ENCODE results near the gene ZNF469.
"Not testable (repeated sequence)": the region's sequence is repeated elsewhere in the genome, so short reads cannot be mapped to it uniquely, and the experiment has no call there.

Gene ZNF469

DNA sequence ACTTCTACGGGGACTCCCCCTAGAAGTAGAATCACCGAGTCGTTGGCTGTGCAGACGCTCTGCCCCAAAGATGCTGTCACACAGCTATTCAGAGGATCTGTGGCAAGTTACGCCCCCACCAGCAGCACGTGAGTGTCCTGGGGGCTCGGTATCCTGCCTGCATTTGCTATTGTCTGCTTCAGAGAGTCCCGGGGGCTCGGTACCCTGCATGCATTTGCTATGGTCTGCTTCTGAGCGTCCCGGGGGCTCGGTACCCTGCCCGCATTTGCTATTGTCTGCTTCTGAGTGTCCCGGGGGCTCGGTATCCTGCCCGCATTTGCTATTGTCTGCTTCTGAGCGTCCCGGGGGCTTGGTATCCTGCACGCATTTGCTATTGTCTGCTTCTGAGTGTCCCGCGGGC, 23.8 kb upstream of the ZNF469 start:
- DNase-seq: no peak

DNA sequence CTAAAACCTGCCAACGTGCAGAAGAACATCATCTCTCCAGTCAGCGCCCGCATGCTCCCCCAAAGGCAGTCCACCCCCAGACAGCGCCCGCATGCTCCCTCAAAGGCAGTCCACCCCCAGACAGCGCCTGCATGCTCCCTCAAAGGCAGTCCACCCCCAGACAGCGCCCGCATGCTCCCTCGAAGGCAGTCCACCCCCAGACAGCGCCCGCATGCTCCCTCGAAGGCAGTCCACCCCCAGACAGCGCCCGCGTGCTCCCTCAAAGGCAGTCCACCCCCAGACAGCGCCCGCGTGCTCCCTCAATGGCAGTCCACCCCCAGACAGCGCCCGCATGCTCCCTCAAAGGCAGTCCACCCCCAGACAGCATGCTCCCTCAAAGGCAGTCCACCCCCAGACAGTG, 22.4 kb upstream of the ZNF469 start:
- not testable (repeated sequence) for DNase-seq

DNA sequence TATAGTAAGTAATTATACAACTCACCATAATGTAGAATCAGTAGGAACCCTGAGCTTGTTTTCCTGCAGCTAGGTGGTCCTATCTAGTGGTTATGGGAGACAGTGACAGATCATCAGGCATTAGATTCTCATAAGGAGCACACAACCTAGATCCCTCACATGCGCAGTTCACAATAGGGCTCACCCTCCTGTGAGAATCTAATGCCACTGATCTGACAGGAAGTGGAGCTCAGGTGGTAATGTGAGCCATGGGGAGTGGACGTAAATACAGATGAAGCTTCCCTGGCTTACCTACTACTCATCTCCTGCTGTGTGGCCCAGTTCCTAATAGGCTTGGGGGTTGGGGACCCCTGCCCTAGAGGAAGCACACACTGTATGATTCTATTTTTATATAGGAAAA, 21.8 kb upstream of the ZNF469 start:
- DNase-seq: no peak

DNA sequence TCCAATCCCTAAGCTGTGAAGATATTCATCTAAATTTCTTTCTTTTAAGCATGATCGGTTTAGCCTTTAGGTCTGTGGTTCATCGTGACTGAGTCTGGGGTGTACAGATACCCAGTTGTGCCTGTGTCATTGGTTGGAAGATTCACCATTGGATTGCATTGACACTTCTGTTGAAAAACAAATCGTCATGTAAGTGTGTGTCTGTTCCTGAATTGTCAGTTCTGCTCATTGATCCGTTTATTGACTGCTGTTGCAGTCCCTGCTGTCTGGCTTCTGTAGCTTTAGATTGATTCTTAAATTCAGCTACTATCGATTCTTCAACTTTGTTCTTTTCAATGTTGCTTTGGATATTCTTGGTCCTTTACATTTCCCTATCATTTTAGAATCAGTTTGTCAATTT, 21.0 kb upstream of the ZNF469 start:
- no peak for DNase-seq

DNA sequence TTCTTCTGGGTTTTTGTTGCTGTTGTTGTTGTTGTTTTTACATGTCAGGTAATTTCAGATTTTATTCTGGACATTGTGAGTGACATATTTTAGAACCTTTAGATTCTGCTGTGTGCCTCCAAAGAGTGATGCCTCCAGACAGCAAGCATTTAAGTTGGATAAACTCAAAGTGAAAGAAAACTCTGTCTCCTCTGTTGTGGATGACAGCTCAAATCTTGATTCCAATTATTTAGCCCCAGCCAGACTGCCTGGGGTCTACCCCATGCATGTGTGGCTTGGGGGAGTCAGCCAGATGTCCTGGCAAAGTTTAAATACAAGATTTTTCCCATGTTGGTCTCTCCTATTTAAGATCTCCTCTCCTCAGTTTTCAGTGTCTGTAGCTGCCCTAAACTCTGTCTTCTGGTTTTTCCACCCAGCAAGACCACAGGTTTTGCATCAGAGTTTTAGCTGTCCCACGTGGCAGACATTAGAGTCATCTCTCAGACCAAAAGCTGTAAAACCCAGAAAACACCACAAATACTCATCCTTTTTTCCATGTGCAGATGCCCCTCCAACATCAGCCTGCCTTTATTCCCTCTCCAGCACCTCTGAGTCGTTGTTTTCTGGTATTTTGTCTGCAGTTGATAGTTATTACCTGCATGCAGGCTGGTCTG, 19.4 kb upstream of the ZNF469 start:
- no peak for DNase-seq

DNA sequence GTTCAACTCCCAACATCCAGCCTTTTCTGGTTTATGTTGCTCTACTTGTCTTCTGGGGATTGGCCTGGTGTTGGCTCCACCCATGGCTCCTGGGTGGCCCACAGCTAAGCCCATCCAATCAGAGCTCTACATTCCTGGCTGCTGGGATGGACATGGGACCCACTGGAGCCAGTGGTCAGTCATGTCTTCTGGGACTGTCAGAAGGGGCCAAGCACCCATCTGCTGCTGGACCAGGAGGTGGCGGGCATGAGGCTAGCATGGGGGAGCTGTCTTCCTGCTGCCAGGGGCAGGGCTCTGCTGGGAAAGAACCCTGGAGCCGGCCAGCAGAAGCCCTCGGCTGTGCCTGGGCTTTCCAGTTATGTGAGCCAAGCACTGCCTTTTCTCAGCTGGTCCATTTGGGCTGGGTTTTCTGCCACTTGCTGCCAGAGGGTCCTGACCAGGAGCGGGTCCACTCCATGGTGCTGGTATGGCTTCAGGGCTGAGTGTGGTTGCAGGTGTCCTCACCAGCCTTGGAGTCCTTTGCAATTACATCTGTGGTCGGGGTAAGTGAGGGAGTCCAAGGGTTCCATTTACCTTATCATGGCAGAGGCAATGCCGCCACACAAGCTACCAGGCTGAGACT, 17.4 kb upstream of the ZNF469 start:
- DNase-seq: no peak

DNA sequence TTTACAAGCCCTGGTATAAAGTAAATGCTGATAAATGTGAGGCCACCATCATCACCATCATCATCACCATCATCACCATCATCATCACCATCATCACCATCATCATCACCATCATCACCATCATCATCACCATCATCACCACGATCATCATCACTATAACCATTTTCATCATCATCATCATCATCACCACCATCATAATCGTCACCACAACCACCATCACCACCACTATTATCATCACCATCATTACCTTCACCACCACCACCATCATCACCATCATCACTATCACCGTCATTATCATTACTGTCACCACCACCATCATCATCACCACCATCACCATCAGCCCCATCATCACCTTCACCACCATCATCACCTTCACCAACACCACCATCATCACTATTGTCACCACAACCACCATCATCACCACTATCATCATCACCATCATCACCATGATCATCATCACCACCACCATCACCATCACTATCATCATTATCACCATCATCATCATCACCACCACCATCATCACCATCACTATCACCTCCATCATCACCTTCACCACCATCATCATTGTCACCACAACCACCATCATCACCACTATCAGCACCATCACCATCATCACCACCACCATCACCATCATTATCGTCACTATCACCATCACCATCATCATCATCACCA, 16.6 kb upstream of the ZNF469 start:
- no peak for DNase-seq

DNA sequence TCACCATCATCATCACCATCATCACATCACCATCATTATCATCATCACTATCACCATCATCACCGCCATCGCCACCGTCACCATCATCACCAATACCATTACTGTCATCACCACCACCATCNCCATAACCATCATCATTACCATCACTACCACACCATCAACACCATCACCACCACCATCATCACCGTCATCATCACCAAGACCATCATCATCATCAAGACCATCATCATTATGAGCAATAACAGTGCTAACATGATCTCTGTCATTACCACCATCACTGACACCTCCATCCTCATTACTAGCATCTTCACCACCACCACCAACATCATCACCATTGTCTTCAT, 16.1 kb upstream of the ZNF469 start:
- no peak for DNase-seq

DNA sequence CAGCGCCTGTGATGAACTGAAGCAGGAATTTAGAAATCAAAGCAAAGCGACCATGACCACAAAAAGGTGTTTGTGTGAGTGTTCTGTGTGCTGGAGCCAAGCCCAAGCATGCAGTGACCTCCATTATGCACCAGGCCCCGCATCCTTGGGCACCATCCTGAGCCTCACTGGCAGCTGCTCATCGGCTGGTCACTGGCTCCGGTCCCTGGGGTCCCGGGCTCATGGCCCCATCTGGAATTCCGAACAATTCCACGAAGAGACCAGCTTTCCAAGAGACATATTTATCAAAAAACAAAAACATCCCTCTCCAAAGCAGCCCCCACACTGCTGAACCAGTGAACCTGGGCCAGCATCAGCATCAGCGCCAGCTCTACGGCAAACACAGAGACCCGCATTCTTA, 15.2 kb upstream of the ZNF469 start:
- DNase-seq: no peak

DNA sequence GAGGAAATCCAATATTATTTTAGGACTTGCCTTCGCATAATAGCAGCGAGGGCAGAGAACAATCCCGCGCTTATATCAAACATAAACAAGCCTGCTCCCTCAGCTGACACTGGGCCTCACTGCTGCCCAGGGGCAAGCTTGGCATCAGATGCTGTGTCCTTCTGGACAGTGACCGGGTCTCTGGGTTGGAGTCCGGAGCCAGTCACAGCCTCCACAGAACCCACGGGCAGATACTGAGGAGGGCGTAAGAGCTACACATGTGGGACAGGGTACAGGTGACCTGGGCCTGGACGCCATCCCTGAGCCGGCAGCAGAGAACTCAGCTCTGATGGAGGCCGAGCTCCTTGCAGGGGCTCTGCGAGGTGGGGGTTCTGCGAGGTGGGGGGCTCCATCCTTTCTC, 14.7 kb upstream of the ZNF469 start:
- DNase-seq: no peak

DNA sequence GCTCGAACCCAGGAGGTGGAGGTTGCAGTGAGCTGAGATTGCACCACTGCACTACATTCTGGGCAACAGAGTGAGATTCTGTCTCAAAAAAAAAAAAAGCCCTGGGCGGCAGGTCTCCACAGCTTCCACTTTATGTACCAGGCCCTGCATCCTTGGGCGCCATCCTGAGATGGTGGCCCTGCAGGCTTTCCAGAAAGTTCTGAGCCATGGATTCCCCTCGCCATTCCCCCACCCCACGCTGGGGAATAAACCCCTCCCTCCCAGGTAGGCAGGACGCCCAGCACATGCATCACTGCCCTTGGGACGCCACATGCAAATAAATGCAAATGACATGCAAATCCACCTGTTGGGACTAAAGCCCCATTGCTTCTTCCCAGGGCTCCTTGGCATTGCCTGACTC, 13.8 kb upstream of the ZNF469 start:
- no peak for DNase-seq

DNA sequence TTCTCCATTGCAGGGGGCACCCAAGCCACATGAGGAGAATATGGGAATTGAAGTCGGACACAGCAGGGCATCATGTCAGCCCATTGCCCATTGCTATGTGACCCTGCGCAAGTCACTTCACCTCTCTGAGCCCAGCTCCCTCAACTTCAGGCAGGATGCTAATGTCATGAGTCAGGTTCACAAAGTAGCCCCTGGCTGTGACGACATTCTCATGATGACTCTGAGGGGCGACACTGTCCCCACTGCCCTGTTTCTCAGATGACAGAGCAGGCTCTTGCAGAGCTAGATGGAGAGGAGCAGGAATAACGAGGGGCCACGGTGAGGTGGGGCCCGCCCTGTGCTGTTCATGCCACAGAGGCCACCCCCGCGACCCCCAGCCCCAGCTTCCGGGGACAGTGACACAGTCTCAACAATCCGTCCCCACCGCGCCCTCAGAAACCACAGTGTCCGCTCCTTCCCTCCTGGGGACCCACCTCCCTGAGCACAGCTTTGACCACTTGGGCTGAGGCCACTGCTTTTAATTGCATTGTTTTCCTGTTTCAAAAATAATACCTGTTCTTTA, 13.2 kb upstream of the ZNF469 start:
- no peak for DNase-seq

DNA sequence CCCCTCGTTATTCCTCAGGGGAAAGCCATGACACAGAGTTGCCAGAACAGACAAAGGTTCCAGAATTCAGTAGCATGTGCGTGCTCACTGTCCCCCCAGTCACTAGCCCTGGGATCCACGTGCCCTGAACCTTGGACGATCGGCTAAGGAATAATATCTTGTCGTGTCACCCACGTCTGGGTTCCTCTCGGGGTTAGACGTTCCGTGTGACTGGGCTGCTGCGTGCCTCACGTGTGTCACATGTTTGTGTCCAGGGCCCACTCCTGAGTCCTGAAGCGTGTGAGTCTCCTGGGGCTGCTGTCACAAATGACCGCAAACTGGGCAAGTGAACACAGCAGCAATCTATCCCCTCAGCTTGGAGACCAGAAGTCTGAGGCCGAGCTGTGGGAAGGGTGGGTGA, 12.4 kb upstream of the ZNF469 start:
- no peak for DNase-seq

DNA sequence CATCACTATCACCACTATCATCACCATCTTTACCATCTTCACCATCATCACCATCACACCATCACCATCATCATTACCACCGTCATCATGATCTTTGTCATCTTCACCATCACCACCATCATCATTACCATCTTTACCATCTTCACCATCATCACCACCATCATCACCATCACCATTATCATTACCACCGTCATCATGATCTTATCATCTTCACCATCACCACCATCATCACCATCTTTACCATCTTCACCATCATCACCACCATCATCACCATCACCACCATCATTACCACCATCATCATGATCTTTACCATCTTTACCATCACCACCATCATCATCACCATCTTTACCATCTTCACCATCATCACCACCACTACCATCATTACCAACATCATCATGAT, 10.2 kb upstream of the ZNF469 start:
- no peak for DNase-seq

DNA sequence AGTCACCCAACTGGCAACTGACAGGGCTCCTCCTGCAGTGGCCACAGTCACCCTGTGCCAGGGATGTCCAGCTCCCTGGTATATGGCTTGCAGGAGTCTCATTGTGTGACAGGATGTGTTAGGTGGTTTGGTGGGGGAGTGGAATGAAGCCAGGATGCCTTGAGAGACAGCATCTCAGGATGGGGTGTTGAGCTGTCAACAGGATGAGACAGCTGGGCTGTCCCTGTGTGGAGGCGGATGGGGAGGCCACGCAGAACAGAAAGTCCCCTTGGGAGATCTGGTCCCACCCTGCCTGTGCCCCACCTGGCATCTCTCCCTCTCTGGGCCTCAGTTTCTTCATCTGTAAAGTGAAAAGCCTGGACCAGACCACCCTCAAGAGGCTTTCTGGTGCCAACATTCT, 9.5 kb upstream of the ZNF469 start:
- DNase-seq: no peak

DNA sequence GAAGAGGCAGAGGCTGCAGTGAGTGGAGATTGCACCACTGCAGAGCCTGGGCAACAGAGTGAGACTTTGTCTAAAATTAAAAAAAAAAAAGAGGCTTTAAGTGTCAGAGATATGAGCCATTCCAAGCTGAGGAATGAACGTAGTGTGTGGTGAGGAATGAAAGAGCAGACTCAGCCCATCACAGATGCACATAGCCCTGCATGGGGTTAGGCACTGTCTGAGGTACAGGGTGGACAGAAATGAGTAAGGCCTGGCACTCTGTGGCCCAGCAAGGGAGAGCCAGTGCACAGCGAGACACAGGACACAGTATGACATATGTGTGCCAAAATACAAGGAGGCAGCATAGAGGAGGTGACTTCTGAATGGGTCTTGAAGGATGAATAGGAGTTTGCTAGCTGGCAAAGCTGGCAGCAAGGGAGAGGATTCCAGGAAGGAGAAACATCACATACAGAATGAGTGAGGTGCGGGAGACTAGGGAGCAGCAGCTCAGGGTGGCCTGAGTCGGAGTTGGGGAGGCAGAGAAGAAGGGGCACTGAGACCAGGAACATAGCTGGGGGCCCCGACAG, 8.7 kb upstream of the ZNF469 start:
- DNase-seq: no peak

DNA sequence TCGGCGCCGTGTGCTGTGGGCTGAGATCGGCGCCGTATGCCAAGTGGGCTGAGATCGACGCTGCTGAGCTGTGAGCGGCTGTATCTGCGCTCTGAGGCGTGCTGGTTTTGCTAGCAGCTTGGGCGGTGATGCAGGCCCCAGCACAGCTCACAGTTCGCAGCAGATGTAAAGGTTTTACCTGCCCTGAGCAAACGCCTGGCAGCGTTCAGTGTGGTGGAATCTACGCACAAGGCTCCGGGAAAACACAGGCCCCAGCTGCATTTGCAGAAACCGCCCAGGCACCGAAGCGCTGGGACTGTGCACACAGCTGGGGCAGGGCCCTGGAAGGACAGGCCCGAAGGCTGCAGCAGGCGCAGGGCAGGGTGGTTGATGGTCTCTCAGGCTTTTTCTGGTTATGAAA, 8.0 kb upstream of the ZNF469 start:
- no peak for DNase-seq

DNA sequence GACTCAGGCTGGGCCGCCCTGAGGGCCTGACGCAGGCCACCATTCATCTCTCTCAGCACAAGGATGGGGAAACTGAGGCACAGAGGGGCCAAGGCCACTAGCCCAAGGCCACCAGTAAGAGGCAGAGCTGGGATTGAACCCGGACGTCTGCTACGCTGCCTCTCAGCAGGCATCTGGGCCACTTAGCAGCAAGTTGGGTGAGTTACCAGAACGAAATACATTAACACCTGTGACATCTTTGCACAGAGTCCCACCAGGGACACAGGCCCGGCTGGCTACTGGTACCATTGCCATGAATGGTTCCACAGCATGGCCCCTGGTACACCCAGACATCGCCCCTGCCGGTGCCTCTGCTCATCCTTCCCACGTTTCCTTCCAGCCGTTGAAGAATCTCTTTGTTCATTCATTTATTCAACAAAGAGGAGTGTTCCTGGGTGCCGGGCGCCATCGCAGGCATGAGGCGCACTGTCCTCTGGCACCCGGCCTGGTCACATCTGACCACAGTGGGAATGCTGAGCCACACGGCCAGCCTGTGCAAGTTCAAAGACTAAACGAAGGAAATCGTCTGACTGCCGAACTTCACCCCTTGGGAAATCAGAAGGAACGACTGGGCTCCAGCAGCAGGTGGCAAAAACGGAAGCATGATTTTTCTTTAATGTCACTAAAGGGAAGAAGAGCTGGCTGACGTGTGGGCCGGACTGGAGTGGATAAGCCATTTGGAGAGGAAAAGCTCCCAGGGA, 7.4 kb upstream of the ZNF469 start:
- no peak for DNase-seq

DNA sequence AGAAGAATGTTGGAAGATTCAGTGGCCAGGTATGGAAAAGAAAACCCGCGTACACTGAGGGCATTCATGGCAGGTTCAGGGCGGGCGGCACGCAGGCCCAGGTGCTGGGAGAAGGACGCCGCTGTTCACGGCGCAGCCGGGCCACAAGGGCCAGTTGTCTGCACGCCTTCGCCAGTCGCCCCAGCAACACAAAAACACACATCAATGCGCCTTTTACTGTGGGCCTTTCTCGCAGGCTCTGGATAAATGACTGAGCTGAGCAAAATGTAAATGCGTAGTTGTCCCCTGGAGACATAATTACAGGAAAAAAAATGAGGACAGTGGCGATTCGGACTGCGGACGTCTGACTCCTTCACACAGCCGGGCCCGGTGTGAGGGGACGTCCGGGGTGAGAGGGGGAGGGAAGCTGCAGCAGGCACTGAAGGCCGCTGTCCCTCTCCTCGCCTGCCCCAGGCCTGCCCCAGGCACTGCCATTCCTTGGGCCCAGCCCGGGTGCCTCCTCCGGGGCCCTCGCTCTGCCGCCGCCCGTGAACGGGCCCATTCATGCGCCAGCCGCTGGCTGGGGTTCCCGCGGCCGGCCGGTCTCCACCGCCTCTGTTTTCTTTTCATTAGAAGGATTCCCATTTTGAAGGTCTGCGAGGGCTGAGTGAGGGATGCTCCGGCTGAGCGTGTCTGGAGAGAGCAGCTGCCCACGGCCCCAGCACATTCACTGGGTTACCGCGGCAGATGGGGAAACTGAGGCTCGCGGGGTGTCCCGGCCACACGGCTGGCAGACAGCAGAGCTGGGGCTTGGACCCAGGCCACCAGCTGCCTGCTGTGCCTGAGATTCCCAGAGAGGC, 6.5 kb upstream of the ZNF469 start:
- DNase-seq: no peak

DNA sequence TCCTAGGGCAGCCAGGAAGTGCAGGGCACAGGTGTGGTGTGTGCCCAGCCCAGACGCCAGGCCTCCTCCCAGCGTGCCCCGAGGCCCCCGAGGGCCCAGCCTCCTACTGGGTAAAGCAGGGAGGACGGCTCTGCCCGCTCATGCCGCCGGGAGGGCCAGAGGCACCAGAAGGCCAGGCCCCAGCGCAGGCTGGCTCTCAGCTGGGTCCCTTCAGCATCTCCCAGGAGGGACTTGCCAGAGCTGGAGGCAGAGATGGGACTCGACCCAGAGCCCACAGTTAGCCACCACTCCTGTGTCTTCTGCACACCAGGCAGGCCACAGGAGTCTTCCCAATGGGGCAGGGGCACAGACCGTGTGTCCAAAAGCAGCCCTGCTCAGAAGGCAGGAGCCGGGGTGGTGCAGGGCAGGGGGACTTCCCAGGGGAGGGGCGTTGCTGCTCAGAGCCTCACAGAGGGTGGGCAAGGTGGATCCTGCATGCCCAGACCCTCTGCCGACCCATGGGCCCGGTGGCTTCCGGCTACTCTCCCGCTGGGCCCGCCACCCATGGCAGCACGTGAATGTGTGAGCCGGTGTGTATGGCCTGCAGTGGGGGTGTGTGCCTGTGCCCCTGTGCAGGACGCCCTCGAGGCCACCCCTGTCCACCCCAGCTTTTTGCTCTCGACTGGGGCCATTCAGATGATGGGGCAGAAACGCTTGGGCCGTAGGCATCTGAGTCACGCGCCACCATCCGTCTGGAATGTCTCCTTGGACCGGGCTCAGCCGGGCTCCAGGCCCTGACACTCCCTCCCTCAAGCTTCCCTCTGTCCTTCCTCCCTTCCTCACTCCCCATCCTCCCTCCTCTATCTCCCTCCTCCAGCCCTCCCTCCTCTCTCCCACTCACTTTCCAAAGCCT, 5.7 kb upstream of the ZNF469 start:
- no peak for DNase-seq

DNA sequence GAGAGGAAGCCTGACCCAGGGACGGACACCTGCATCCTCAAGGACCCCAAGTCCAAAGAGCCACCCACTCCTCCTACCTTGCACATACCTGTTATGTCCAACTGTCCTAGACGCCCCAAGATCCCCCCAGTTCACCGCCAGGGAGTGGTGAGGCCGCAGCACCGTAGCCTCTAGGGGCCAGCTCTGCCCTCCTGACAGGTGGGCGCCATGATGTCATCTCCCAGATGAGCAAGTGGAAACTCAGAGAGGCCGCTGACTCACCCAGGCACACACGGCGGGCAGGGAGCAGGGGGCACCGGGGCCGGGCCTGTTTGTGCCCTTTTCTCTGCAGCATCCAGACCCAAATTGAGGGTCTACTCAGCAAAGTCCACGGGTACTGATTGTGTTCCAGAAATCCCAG, 4.8 kb upstream of the ZNF469 start:
- DNase-seq: no peak
